DND-41 (cell line): ENCODE results near the gene SRGN.

Experiments used
- CTCF ChIP-seq: IDR thresholded peaks from 2 replicates; pipeline ENCODE4 v1.5.1; 2012; ENCODE audit warnings: borderline replicate concordance, low read length, moderate library complexity, mild to moderate bottlenecking; ENCODE audit not compliant: poor library complexity, severe bottlenecking; ENCODE audit errors: extremely low read depth
- EZH2 ChIP-seq: IDR thresholded peaks from 3 replicates; pipeline ENCODE4 v1.6.1; 2012; ENCODE audit warnings: borderline replicate concordance, low read depth, mild to moderate bottlenecking, moderate library complexity, low read length, inconsistent platforms; ENCODE audit not compliant: severe bottlenecking

GRCh38 chr10:69042838-69043237 lies 45.1 kb upstream of the SRGN start:
- TF ChIP-seq CTCF (no peak), EZH2 (no peak)
